Stimulated activated CD4-positive, alpha-beta T cell treated with anti-CD3 and anti-CD28 coated beads, Interleukin-1b, Interleukin-23, amount 100 ng/mL, for 24 hours (primary cell): Measurements from ENCODE around the gene NUP133.

ENCODE experiments used
- DNase-seq, 4 experiments: peaks; one replicate each; pipeline ENCODE4 v3.0.0-alpha.2; 2020; ENCODE audit warnings: low read depth in 4 of 4, low spot score in 1 of 4

NUP133 gene

DNA sequence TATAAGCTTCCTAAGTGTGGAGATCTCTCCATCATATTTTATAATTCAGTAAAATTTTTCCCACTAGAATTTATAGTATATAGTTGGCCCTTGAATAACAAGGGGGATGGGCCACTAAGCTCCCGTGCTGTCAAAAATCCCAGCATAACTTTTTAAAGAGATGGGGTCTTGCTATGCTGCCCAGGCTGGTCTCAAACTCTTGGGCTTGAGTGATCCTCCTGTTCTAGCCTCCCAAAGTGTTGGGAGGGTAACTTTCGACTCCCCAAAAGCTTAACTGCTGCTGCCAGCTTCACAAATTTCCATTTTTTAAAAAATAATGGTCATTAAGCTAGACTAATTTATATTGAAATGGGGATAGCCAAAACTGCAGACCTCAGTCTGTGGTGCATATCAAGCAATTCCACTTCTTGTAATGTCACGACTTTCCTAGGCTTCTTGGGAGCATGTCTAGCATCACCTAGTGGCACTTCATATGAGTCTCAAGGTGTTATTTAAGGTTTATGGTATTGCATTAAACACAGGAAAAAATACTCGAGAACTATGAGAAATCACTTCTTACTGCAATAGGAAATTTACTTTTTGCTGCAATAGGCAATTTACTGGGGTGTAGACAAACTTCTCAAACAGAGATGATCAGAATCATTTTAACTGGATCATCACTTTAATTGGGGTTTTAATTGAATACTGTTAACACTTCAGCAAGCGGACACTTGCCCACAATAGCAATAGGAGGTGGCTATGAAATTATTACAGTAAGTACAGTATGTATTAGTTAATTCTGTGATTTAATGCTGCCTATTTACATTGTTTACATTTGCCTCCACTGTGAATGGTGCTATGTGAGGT lies 55.0 kb downstream of the NUP133 start:
- DNase-seq: no peak

GRCh38 chr1:229448845-229449244 lies 59.3 kb downstream of the NUP133 start:
- DNase-seq: no peak

DNA sequence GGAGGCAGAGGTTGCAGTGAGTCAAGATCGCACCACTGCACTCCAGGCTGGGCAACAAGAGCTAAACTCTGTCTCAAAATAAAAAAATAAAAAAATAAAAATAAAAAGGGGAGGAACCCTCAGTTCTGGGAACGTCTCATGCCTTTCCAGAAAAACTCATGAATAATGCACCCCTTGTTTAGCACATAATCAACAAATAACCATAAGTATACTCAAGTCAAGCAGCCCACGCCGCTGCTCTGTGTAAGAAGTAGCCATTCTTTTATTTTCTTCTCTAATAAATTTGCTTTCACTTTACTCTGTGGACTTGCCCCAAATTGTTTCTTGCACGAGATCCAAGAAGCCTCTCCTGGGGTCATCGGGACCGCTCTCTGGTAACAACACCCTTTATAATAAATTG lies 59.8 kb downstream of the NUP133 start:
- DNase-seq: no peak

GRCh38 chr1:229447809-229448252 lies 60.3 kb downstream of the NUP133 start:
- DNase-seq: no peak

DNA sequence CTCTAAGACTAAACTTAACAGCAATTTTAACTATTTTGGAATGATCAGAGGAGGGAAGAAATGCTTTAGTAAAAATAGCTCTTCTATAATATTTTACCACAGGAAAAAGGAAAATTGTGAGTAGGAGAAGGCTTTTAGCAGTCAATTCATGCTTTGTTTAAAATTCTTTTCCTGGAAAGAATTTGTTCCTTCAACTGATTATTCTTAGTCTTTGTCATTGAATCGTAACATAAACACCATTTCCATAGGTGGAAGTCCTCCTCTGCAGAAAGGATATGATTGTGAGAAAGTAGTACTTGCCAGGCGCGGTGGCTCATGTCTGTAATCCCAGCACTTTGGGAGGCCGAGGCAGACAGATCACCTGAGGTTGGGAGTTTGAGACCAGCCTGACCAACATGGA lies 62.3 kb downstream of the NUP133 start:
- no peak for DNase-seq

DNA sequence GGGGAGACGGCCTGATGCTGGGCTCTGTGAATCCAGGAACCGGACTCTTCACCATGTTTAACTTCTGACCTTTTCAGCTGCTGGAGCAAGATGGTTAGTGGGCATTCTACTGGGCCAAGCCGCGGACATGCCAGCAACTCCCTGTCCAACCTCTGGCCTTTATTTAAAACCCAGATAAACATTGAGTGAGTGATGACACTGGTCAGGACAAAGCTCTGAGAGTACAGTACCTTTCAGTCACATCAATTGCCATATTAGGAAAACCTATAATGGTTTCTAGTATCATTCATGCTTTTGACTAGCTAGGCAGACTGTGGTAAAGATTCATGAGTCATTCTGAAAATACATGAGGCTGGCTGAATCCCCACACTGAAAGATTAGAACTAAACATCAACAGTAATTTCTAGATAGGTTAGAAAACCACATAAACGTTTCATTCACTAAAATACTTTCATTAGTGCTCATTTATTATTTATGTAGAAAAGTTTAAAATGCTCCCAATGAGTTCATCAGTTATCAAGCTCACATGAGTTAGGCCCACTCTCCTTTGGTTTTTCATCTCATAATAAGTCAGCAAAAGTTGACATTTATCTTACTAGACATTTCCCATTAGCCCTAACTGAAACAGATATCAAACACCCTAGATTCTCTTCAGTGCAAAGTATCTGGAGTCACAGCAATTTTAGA lies 67.1 kb downstream of the NUP133 start:
- no peak for DNase-seq

DNA sequence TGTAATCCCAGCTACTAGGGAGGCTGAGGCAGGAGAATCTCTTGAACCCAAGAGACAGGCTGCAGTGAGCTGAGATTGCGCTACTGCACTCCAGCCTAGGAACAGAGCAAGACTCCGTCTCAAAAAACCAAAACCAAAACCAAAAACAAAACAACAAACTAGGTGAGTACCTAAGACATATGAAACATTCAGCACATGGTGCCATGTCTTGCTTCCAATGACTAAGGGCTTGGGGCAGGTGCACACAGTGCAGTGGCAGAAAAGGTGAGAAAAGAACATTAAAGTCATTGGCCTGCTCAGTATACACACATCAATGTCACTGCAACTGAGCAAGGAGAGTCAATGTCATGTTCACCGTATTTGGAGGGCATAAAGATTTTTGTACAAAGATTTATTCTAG lies 70.1 kb downstream of the NUP133 start:
- no peak for DNase-seq

DNA sequence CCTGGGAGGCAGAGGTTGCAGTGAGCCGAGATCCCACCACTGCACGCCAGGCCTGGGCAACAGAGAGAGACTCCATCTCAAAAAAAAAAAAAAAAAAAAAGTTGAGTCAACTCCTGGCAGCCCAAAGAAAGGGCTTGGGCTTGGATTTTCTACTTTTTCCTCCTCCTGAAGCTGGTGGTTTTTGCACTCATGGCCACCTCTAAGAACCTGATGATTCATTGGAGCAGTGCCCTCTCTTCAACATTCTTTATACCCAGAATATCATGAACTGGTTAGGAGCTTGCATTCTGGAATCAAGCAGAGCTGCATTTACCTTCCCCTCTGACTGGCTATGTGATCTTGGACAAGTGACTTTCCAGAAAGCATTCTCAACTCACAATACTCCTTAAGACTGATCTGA lies 70.7 kb downstream of the NUP133 start:
- no peak for DNase-seq

- DNase-seq: no peak
These were observed 71.9 kb downstream of the NUP133 start for GRCh38 chr1:229436201-229436600.

GRCh38 chr1:229434641-229435051 lies 73.5 kb downstream of the NUP133 start:
- no peak for DNase-seq

DNA sequence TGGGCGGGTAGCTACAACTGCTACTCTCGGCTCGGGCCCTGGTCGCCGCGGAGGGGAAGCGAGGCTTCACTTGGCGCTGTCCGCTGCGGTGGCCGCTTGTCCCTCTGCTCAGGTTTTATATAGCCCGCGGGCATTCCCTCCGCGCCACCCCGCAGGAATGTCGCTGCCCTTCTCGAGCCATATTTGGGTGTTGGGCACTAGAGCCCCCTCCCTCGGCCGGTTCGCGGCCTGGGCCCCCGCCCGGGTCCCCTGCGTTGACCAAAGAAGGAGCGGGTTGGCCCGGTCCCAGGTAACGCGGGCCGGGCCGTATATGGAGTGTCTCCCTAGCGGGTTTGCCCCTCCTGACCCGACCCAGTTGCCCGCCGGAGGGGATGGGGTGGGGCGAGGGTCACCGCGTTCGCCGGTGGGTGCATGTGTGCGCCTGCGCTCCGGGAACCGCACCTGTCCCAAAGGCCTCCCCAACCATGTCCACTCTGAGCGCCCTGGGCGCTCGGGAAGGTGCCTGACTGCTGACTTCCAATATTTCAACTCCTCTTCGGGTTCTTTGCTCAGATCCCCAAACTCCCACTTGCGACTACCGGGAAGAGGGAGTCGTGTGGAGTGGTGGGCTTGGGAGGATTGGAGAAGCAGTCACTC lies 74.0 kb downstream of the NUP133 start, which contains the start of gene ACTA1:
ACTA1 (minus strand) TSS at position 90 of the 636 bp plus-strand sequence. CDS start 979 bp downstream, outside the sequence.
- DNase-seq: no peak

GRCh38 chr1:229433364-229434004 lies 74.7 kb downstream of the NUP133 start:
- DNase-seq: no peak

DNA sequence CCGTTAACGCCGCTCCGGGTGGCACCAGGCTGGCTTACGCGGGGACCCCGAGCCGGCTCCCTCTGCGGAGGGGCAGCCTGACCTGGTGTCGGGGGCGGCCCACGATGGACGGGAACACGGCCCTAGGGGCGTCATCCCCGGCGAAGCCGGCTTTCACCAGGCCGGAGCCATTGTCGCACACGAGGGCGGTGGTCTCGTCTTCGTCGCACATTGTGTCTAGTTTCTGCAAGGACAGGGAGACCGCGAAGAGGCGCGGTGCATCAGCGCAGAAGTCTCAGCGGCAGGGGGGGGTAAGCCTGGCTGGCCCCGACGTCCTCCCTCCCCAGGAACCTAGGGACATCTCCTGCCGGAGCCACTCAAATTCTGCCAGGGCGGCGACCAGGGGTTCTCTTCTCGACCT lies 75.2 kb downstream of the NUP133 start:
- no peak for DNase-seq

- DNase-seq: no peak
These were observed 76.1 kb downstream of the NUP133 start for GRCh38 chr1:229432116-229432461.

GRCh38 chr1:229431284-229432115 lies 76.6 kb downstream of the NUP133 start:
- no peak for DNase-seq

GRCh38 chr1:229430761-229431283 lies 77.3 kb downstream of the NUP133 start:
- DNase-seq: no peak

DNA sequence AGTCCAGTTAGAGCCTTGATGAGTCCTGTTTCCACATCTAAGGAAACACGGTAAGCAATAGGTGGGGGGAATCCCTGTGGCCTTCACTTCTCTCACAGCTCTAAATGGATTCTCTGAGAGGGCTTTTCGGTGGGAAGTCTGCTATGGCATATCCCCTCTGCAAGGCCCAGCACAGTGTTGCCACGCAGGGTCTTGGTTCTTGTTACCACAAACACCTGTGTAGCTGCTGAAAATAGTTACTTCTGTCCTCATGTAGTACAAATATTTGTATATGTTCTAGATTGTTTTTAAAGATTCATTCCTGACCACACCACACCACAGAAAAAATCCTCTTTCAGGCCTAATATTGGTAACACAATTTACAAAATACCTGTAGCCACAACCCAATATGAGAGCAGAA lies 79.9 kb downstream of the NUP133 start:
- no peak for DNase-seq

- DNase-seq: no peak
These were observed 80.6 kb downstream of the NUP133 start for GRCh38 chr1:229427572-229427971.

GRCh38 chr1:229425564-229426159 lies 82.5 kb downstream of the NUP133 start:
- no peak for DNase-seq

GRCh38 chr1:229420765-229421164 lies 87.4 kb downstream of the NUP133 start:
- no peak for DNase-seq
